SK-N-SH treated with all-trans-retinoic acid at 6 μM for 48 hours (cell line): Measurements from ENCODE around the gene CPNE2.

Experiments
- ATAC-seq: fragments of 200-7000 bp; cut with Tn5 transposase; 3 replicates; pipeline ENCODE4 v1.9.1; 2020; ENCODE audit warnings: mild to moderate bottlenecking, moderate library complexity
- ARNTL ChIP-seq: fragments of 450-650 bp; formaldehyde crosslinking; IDR thresholded peaks from 2 replicates; pipeline ENCODE4 v1.5.0; 2020; ENCODE audit warnings: low read depth, mild to moderate bottlenecking, moderate library complexity, borderline replicate concordance
- BACH2 ChIP-seq: fragments of 250-450 bp; sonication (Bioruptor Pico); IDR thresholded peaks from 2 replicates; pipeline ENCODE4 v1.9.0; 2021; ENCODE audit warnings: mild to moderate bottlenecking, borderline replicate concordance
- CSDC2 ChIP-seq: fragments of 250-450 bp; sonication (Bioruptor Pico); IDR thresholded peaks from 2 replicates; pipeline ENCODE4 v1.5.0; 2020; ENCODE audit warnings: mild to moderate bottlenecking, moderate library complexity
- GLIS3 ChIP-seq: fragments of 250-450 bp; sonication (Bioruptor Pico); IDR thresholded peaks from 2 replicates; pipeline ENCODE4 v1.5.0; 2020; ENCODE audit warnings: mild to moderate bottlenecking, moderate library complexity
- OSR1 ChIP-seq: fragments of 250-450 bp; sonication (Bioruptor Pico); IDR thresholded peaks from 2 replicates; pipeline ENCODE4 v1.8.0; 2022; ENCODE audit warnings: moderate library complexity, mild to moderate bottlenecking, inconsistent platforms
- PPARA ChIP-seq: fragments of 250-450 bp; sonication (Bioruptor Pico); IDR thresholded peaks from 2 replicates; pipeline ENCODE4 v1.5.0; 2020; ENCODE audit warnings: mild to moderate bottlenecking, borderline replicate concordance
- SNAI2 ChIP-seq: fragments of 250-450 bp; sonication (Bioruptor Pico); IDR thresholded peaks from 2 replicates; pipeline ENCODE4 v1.5.0; 2020; ENCODE audit warnings: mild to moderate bottlenecking, moderate library complexity
- TOX ChIP-seq: fragments of 250-450 bp; sonication (Bioruptor Pico); IDR thresholded peaks from 2 replicates; pipeline ENCODE4 v1.8.0; 2021; ENCODE audit warnings: mild to moderate bottlenecking, moderate library complexity, borderline replicate concordance
- ZFP3 ChIP-seq: fragments of 250-450 bp; sonication (Bioruptor Pico); IDR thresholded peaks from 2 replicates; pipeline ENCODE4 v1.5.0; 2020; ENCODE audit warnings: mild to moderate bottlenecking, moderate library complexity
- ZFP30 ChIP-seq: fragments of 450-650 bp; formaldehyde crosslinking; IDR thresholded peaks from 2 replicates; pipeline ENCODE4 v1.5.0; 2022; ENCODE audit warnings: mild to moderate bottlenecking, moderate library complexity
- ZNF565 ChIP-seq: fragments of 450-650 bp; formaldehyde crosslinking; conservative IDR thresholded peaks from 2 replicates; pipeline ENCODE4 v1.5.0; 2020; ENCODE audit warnings: low read depth, mild to moderate bottlenecking, moderate library complexity
- ZNF70 ChIP-seq: fragments of 450-650 bp; formaldehyde crosslinking; IDR thresholded peaks from 2 replicates; pipeline ENCODE4 v1.5.0; 2020; ENCODE audit warnings: mild to moderate bottlenecking, moderate library complexity
- ZNF8 ChIP-seq: fragments of 450-650 bp; formaldehyde crosslinking; IDR thresholded peaks from 2 replicates; pipeline ENCODE4 v1.5.0; 2020; ENCODE audit warnings: mild to moderate bottlenecking, moderate library complexity
- TF ChIP-seq, protein P1 (sequence below): fragments of 250-450 bp; sonication (Bioruptor Pico); IDR thresholded peaks from 2 replicates; pipeline ENCODE4 v1.8.0; 2021; ENCODE audit warnings: low read depth, mild to moderate bottlenecking, moderate library complexity, borderline replicate concordance
- TF ChIP-seq, protein P2 (sequence below): fragments of 250-450 bp; sonication (Bioruptor Pico); IDR thresholded peaks from 2 replicates; pipeline ENCODE4 v1.5.1; 2020; ENCODE audit warnings: low read depth, mild to moderate bottlenecking, moderate library complexity
- TF ChIP-seq, protein P3 (sequence below): fragments of 250-450 bp; sonication (Bioruptor Pico); IDR thresholded peaks from 2 replicates; pipeline ENCODE4 v1.8.0; 2020; ENCODE audit warnings: mild to moderate bottlenecking, moderate library complexity, borderline replicate concordance
- TF ChIP-seq, protein P4 (sequence below): fragments of 250-450 bp; sonication (Bioruptor Pico); IDR thresholded peaks from 2 replicates; pipeline ENCODE4 v1.5.1; 2021; ENCODE audit warnings: mild to moderate bottlenecking, moderate library complexity

CPNE2 gene

DNA sequence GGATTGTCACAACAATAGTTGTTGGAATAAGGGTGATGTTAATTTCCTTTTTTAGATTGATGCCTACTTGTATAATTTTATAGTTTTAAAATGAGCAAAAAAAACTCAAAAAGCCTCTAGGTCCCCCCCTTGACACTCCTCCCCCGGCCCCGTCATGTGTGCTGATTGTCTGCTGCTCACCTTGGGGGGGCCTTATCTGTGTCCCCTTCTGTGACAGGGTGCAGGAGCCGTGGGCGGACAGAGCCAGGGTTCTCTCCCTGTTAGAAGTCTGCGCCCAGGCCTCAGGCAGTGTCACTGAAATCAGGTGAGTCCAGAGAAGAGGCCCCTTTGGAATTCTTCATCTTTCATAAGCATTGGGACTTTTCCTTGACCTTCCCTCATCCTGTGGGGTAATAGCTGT lies 27.4 kb upstream of the CPNE2 start (continued):
- TF ChIP-seq, protein P1, sequence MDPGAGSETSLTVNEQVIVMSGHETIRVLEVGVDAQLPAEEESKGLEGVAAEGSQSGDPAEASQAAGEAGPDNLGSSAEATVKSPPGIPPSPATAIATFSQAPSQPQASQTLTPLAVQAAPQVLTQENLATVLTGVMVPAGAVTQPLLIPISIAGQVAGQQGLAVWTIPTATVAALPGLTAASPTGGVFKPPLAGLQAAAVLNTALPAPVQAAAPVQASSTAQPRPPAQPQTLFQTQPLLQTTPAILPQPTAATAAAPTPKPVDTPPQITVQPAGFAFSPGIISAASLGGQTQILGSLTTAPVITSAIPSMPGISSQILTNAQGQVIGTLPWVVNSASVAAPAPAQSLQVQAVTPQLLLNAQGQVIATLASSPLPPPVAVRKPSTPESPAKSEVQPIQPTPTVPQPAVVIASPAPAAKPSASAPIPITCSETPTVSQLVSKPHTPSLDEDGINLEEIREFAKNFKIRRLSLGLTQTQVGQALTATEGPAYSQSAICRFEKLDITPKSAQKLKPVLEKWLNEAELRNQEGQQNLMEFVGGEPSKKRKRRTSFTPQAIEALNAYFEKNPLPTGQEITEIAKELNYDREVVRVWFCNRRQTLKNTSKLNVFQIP (CRISPR knock-in tag): no peak
- no peak for TF ChIP-seq CSDC2 (CRISPR knock-in tag)

DNA sequence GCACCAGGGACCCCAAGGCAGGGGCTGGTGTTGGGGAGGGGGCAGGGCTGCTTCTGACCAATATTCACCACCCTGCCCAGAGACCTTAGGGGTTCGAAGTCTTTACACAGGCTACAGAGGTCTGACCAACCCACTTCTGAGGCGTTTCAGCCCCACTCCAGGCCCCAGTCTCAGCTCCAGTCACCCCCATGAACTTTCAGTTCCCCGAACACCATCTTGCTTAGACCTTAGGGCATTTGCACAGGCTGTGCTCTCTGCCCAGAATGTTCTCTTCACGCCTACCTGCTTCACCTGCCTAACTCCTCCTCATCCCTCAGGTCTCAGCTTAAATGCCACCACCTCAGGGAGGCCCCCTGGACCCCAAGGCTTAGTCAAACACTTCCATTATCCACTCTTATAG lies 25.8 kb upstream of the CPNE2 start:
- no peak for ATAC-seq
- no peak for TF ChIP-seq ZFP30 (CRISPR knock-in tag)
- TF ChIP-seq OSR1 (CRISPR knock-in tag): no peak
- no peak for TF ChIP-seq ZFP3 (CRISPR knock-in tag)
- TF ChIP-seq CSDC2 (CRISPR knock-in tag): no peak
- no peak for TF ChIP-seq GLIS3 (CRISPR knock-in tag)
- TF ChIP-seq, protein P2, sequence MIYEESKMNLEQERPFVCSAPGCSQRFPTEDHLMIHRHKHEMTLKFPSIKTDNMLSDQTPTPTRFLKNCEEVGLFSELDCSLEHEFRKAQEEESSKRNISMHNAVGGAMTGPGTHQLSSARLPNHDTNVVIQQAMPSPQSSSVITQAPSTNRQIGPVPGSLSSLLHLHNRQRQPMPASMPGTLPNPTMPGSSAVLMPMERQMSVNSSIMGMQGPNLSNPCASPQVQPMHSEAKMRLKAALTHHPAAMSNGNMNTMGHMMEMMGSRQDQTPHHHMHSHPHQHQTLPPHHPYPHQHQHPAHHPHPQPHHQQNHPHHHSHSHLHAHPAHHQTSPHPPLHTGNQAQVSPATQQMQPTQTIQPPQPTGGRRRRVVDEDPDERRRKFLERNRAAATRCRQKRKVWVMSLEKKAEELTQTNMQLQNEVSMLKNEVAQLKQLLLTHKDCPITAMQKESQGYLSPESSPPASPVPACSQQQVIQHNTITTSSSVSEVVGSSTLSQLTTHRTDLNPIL (CRISPR knock-in tag): no peak
- TF ChIP-seq, protein P3, sequence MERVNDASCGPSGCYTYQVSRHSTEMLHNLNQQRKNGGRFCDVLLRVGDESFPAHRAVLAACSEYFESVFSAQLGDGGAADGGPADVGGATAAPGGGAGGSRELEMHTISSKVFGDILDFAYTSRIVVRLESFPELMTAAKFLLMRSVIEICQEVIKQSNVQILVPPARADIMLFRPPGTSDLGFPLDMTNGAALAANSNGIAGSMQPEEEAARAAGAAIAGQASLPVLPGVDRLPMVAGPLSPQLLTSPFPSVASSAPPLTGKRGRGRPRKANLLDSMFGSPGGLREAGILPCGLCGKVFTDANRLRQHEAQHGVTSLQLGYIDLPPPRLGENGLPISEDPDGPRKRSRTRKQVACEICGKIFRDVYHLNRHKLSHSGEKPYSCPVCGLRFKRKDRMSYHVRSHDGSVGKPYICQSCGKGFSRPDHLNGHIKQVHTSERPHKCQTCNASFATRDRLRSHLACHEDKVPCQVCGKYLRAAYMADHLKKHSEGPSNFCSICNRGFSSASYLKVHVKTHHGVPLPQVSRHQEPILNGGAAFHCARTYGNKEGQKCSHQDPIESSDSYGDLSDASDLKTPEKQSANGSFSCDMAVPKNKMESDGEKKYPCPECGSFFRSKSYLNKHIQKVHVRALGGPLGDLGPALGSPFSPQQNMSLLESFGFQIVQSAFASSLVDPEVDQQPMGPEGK (CRISPR knock-in tag): no peak
- TF ChIP-seq TOX (CRISPR knock-in tag): no peak
- TF ChIP-seq BACH2 (CRISPR knock-in tag): no peak
- no peak for TF ChIP-seq ZNF70 (CRISPR knock-in tag)
- TF ChIP-seq, protein P4, sequence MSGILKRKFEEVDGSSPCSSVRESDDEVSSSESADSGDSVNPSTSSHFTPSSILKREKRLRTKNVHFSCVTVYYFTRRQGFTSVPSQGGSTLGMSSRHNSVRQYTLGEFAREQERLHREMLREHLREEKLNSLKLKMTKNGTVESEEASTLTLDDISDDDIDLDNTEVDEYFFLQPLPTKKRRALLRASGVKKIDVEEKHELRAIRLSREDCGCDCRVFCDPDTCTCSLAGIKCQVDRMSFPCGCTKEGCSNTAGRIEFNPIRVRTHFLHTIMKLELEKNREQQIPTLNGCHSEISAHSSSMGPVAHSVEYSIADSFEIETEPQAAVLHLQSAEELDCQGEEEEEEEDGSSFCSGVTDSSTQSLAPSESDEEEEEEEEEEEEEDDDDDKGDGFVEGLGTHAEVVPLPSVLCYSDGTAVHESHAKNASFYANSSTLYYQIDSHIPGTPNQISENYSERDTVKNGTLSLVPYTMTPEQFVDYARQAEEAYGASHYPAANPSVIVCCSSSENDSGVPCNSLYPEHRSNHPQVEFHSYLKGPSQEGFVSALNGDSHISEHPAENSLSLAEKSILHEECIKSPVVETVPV (CRISPR knock-in tag): no peak
- no peak for TF ChIP-seq ZNF8
- TF ChIP-seq SNAI2 (CRISPR knock-in tag): no peak
- no peak for TF ChIP-seq ZNF565
- TF ChIP-seq, protein P1 (CRISPR knock-in tag): no peak
- no peak for TF ChIP-seq PPARA (CRISPR knock-in tag)

DNA sequence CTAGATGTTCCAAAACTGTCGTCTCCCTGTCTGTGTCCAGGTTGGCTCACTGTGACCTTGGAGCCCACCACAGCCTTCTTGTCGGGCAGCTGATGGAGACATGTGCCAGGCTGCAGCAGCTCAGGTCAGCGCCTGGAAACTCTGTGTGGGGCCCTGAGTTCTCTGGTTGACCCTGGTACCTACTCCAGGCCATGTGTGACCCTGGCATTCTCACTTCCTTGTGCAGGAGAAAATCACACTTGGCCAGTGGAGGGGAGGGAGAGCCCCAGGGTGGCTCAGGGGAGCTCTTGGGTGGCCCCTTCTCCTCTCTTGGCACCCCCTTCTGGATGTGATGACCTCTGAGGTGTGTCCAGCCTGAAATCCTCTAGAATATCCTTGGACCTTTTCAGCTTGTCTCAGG lies 25.0 kb upstream of the CPNE2 start:
- TF ChIP-seq ZNF70 (CRISPR knock-in tag): no peak
- no peak for TF ChIP-seq GLIS3 (CRISPR knock-in tag)
- TF ChIP-seq SNAI2 (CRISPR knock-in tag): no peak
- no peak for TF ChIP-seq ZFP3 (CRISPR knock-in tag)
- TF ChIP-seq OSR1 (CRISPR knock-in tag): no peak
- TF ChIP-seq, protein P3 (CRISPR knock-in tag): no peak
- TF ChIP-seq ARNTL: no peak
- TF ChIP-seq, protein P1 (CRISPR knock-in tag): no peak
- TF ChIP-seq, protein P4 (CRISPR knock-in tag): no peak
- no peak for TF ChIP-seq BACH2 (CRISPR knock-in tag)
- TF ChIP-seq ZNF8: no peak
- no peak for ATAC-seq
